Neural cell (in vitro differentiated cells): Measurements from ENCODE around the gene ADARB2. TPM values are rescaled to one million over a fixed set of nuclear protein-coding genes. Genes with fewer than 3 reads are reported as not detected.

ENCODE experiments used
- H2AFZ ChIP-seq: fragments of 200-600, 300-800 bp; sonication (generic), shearing (Covaris generic); 2 replicates; pipeline ENCODE4 v1.6.0; 2014; ENCODE audit warnings: low read depth, mild to moderate bottlenecking, antibody characterized with exemption, low read length, moderate library complexity
- H3F3A ChIP-seq: fragments of 200-600 bp; shearing (Covaris generic); 2 replicates; pipeline ENCODE4 v1.6.1; 2016; ENCODE audit warnings: mild to moderate bottlenecking, moderate library complexity, mixed read lengths, antibody characterized with exemption, low read length; ENCODE audit not compliant: insufficient read depth, poor library complexity, severe bottlenecking
- H3K27ac ChIP-seq: fragments of 200-600, 300-800 bp; sonication (generic), shearing (Covaris generic); 2 replicates; pipeline ENCODE4 v1.5.1; 2014; ENCODE audit warnings: mild to moderate bottlenecking, low read length, moderate library complexity
- H3K27me3 ChIP-seq: fragments of 300-800, 200-600 bp; sonication (generic), shearing (Covaris generic); 2 replicates; pipeline ENCODE4 v1.6.0; 2014; ENCODE audit warnings: mild to moderate bottlenecking, low read depth, low read length, moderate library complexity; ENCODE audit not compliant: insufficient read depth
- H3K36me3 ChIP-seq: fragments of 300-800, 200-600 bp; sonication (generic), shearing (Covaris generic); 2 replicates; pipeline ENCODE4 v1.5.1; 2014; ENCODE audit warnings: mild to moderate bottlenecking, antibody characterized with exemption, low read length, moderate library complexity; ENCODE audit not compliant: insufficient read depth
- H3K4me2 ChIP-seq: fragments of 300-800, 200-600 bp; sonication (generic), shearing (Covaris generic); 2 replicates; pipeline ENCODE4 v1.6.0; 2014; ENCODE audit warnings: mild to moderate bottlenecking, low read length
- H3K4me3 ChIP-seq: fragments of 300-800, 200-600 bp; sonication (generic), shearing (Covaris generic); 2 replicates; pipeline ENCODE4 v1.5.1; 2014; ENCODE audit warnings: mild to moderate bottlenecking, low read length, moderate library complexity
- H3K79me2 ChIP-seq: fragments of 200-600 bp; shearing (Covaris generic); replicated peaks from 2 replicates; pipeline ENCODE4 v1.6.0; 2014; ENCODE audit warnings: mild to moderate bottlenecking, low read length, moderate library complexity; ENCODE audit not compliant: insufficient read depth
- H3K9ac ChIP-seq: fragments of 300-800, 200-600 bp; sonication (generic), shearing (Covaris generic); 2 replicates; pipeline ENCODE4 v1.6.1; 2016; ENCODE audit warnings: mild to moderate bottlenecking, low read length, mixed read lengths
- H3K9me2 ChIP-seq: fragments of 200-600 bp; shearing (Covaris generic); 2 replicates; pipeline ENCODE4 v1.6.1; 2016; ENCODE audit warnings: mild to moderate bottlenecking, low read length, mixed read lengths; ENCODE audit not compliant: insufficient read depth
- H3K9me3 ChIP-seq: fragments of 200-600, 300-800 bp; sonication (generic), shearing (Covaris generic); 2 replicates; pipeline ENCODE4 v1.6.1; 2016; ENCODE audit warnings: mild to moderate bottlenecking, mixed run types, low read length, moderate library complexity, mixed read lengths
- H4K20me1 ChIP-seq: fragments of 200-600 bp; shearing (Covaris generic); 2 replicates; pipeline ENCODE4 v1.6.1; 2016; ENCODE audit warnings: mild to moderate bottlenecking, mixed run types; ENCODE audit not compliant: insufficient read depth
- CTCF ChIP-seq: fragments of 450-650 bp; IDR thresholded peaks from 2 replicates; pipeline ENCODE4 v1.5.1; 2014; ENCODE audit warnings: antibody characterized with exemption, mild to moderate bottlenecking, moderate library complexity; ENCODE audit not compliant: poor library complexity, severe bottlenecking
- EP300 ChIP-seq: fragments of 450-650 bp; conservative IDR thresholded peaks from 2 replicates; pipeline ENCODE4 v1.6.1; 2014; ENCODE audit warnings: antibody characterized with exemption, mild to moderate bottlenecking, moderate library complexity; ENCODE audit not compliant: poor library complexity, severe bottlenecking
- EZH2 ChIP-seq: fragments of 200-600, 300-800 bp; shearing (Covaris generic), sonication (generic); IDR thresholded peaks from 2 replicates; pipeline ENCODE4 v1.6.1; 2014; ENCODE audit warnings: antibody characterized with exemption, low read length, borderline replicate concordance, mild to moderate bottlenecking; ENCODE audit not compliant: insufficient read depth, poor library complexity, severe bottlenecking
- MXI1 ChIP-seq: fragments of 450-650 bp; conservative IDR thresholded peaks from 2 replicates; pipeline ENCODE4 v1.6.1; 2014; ENCODE audit warnings: antibody characterized with exemption, mild to moderate bottlenecking; ENCODE audit not compliant: poor library complexity, severe bottlenecking
- POLR2AphosphoS5 ChIP-seq: IDR thresholded peaks from 2 replicates; pipeline ENCODE4 v1.6.1; 2012
- RAD21 ChIP-seq: fragments of 450-650 bp; conservative IDR thresholded peaks from 2 replicates; pipeline ENCODE4 v1.6.1; 2014; ENCODE audit warnings: antibody characterized with exemption, mild to moderate bottlenecking, moderate library complexity
- REST ChIP-seq: IDR thresholded peaks from 2 replicates; pipeline ENCODE4 v1.6.1; 2012; ENCODE audit warnings: borderline replicate concordance
- SMC3 ChIP-seq: fragments of 450-650 bp; conservative IDR thresholded peaks from 2 replicates; pipeline ENCODE4 v1.6.1; 2014; ENCODE audit warnings: antibody characterized with exemption, mild to moderate bottlenecking, moderate library complexity; ENCODE audit not compliant: poor library complexity
- TAF1 ChIP-seq: IDR thresholded peaks from 2 replicates; pipeline ENCODE4 v1.6.1; 2012; ENCODE audit warnings: low read depth
- polyA plus RNA-seq: library from polyadenylated mRNA; depleted of rRNA; stranded (reverse); fragments of >200 nt; gene quantifications from 2 replicates; pipeline ENCODE4 v1.2.3, GENCODE V29; 2014

The ADARB2 gene
- polyA plus RNA-seq, 1 donor from 2014 or later = 3.6 TPM

DNA sequence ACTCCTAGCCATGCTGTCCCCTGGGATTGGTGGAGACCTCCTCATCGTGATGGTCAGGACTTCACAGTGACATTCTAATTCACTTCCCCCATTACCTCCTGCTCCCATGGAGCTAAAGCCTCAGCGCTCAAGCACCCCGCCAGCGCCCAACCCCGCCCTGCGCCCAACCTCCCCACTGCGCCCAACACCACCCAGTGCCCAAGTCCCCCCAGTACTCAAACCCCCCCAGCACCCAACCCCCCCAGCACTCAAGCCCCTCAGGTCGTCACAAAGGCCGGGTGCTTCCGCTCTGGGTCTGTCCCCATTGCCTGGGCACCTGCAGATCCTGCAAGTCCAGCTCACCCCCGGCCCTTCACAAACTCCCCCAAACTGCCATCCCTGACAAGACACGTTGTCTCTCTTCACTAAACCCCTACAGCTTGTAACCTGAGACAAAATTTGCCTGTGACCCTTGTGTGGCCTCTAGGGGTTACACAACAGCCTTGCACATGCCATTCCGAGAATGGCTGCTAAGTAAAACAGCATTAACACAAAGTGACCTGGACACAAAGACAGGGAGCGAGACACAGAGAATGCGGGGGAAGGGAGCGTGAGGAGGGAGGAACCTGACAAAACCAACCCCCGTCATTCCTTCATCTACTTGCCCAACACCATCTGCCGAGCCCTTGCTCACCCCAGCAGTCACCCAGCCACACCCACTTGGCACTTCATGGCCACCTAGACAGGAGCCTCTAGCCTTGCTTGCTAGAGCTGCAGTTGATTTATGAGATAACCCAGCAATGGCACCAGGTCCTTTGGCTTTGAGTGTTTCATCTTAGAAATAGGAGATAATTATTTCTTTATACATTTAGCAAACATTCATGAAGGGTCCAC lies 107.8 kb downstream of the ADARB2 start:
- no peak overlapping the region for H2AFZ ChIP-seq
- H4K20me1 ChIP-seq = no peaks in the 10 kb centered on the region
- no peaks in the 10 kb centered on the region for H3K9me2 ChIP-seq
- no peaks in the 10 kb centered on the region for H3K27me3 ChIP-seq
- H3K9ac ChIP-seq = no peak overlapping the region
- H3K79me2 ChIP-seq = no peaks in the 10 kb centered on the region
- TF ChIP-seq EZH2 (no peak), TAF1 (no peak), CTCF (no peak), EP300 (no peak), REST (no peak), POLR2AphosphoS5 (no peak), SMC3 (no peak), MXI1 (no peak), RAD21 (no peak)
- H3F3A ChIP-seq = no peaks in the 10 kb centered on the region
- H3K27ac ChIP-seq = no peak overlapping the region
- no peak overlapping the region for H3K4me2 ChIP-seq
- H3K36me3 ChIP-seq = no peaks in the 10 kb centered on the region
- H3K9me3 ChIP-seq = no peaks in the 10 kb centered on the region
- H3K4me3 ChIP-seq = no peak overlapping the region

- Histone ChIP-seq H3K36me3 (no peaks in the 10 kb centered on the region), H3K9me3 (no peaks in the 10 kb centered on the region), H2AFZ (no peak overlapping the region), H3K9me2 (no peaks in the 10 kb centered on the region), H3K27me3 (no peaks in the 10 kb centered on the region), H3K27ac (no peak overlapping the region), H3K9ac (no peak overlapping the region), H3K4me2 (no peak overlapping the region), H3K4me3 (no peak overlapping the region), H3F3A (no peaks in the 10 kb centered on the region), H3K79me2 (no peaks in the 10 kb centered on the region), H4K20me1 (no peaks in the 10 kb centered on the region)
- no peak for TF ChIP-seq MXI1
- no peak for TF ChIP-seq CTCF
- TF ChIP-seq SMC3 = no peak
- TF ChIP-seq TAF1 = no peak
- TF ChIP-seq EZH2 = no peak
- TF ChIP-seq RAD21 = no peak
- TF ChIP-seq REST = no peak
- no peak for TF ChIP-seq EP300
- TF ChIP-seq POLR2AphosphoS5 = no peak
These were observed 108.6 kb downstream of the ADARB2 start for GRCh38 chr10:1628757-1629156.
